ENCODE data around the gene ZFPL1. TPM values are rescaled to one million over a fixed set of nuclear protein-coding genes. Genes with fewer than 3 reads are reported as not detected.

ZFPL1 gene
- total RNA-seq, 3 donors from 2014 or later (not counting 1 experiment from before 2014, with no cell fraction given) = 49.8 to 60.2 (median 50.8) TPM

DNA sequence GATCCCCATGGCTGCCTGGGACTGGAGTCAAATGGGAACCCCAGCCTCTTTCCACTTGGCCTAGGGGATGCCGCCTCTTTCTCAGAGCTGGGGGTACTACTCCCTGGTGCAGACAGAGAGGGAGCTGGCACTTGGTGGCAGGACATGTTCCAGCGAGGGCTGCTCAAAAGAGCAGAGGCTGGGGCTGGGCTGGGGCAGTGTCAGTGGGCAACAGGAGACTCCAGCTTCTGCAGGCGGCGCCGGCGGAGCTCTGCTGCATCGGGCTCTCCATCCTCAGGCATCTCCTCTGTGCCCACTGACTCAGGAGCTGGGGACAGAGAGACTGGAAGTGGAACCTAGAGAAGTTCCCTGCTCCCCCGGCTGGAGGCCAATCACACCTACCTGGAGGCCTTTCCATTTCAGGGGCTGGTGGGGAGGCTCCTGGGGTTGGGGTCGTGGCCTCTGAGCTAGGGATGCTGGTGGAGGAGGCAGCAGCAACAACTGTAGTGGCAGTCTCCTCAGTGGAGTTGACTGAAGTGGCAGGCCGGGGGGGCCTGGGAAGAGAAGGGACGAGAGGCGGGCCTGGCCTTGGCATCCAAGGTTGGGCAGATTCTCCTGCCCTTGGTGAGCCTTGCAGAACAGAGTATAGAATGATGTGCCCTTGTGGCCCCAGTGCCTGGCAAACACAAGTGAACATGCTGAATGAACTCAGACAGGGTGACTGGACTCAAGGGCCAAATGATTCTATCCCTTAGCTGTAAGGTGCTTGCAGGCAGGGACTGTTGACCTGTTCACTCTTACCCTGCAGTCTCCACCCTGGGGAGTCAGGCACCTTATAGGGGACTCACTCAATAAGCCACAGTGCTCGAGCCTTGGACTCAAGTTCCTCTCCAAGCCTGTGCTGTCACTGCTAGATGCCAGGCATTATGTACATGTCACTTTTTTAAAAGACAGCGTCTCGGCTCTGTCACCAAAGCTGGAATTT, 44.4 kb downstream of the ZFPL1 start:
- no peak overlapping the region for H3K4me3 ChIP-seq (ENCODE audit: low read length)
- H3K9me3 Mint-ChIP-seq = no peaks in the 10 kb centered on the region

DNA sequence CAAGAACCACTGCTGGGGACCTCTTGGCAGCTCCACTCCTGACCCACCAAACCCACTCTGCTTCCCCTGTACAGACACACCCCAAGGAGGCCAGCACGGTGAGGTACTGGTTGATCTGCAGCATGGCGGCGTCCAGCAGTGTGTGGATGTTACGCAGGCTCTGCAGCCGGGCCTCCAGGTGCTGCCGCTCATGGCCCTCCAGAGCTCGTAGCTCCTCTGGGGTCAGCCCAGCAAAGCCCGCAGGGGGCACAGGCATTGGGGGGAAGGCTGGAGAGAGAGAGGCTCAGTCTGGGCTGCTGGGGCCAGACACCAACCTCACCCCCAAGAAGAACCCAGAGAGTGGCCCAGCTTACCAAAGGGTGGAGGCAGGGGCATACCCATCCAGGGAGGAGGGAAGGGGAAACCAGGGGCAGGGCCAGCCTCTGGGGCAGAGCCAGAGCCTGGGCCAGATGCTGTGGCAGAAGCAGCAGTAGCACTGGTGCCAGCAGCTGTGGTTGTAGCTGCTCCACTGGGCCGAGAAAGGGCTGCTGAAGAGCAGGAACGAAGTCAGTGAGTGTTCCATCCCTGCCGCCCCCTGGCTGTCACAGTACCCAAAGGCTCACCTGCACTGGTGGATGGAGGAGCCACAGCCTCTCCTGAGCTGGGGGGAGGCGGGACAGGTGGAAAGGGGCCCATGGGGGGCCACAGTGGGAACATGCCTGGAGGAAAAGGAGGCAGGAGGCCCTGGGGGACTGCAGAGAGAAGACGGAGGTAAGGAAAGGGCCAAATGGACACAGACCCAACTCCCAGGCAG, 45.8 kb downstream of the ZFPL1 start:
- Histone ChIP-seq H3K27me3 (ENCODE audit: control insufficient read depth, insufficient read depth, low read length) (no peaks in the 10 kb centered on the region), H3K4me3 (ENCODE audit: low read length) (no peak overlapping the region), H3K36me3 (ENCODE audit: control insufficient read depth, insufficient read depth, low read length) (peaks cover 76% of the 10 kb centered on the region), H3K4me1 (ENCODE audit: control insufficient read depth, insufficient read depth, low read length) (peaks cover 42% of the 10 kb centered on the region), H3K9me3 (ENCODE audit: control insufficient read depth, insufficient read depth, low read length) (no peaks in the 10 kb centered on the region), H3K27ac (ENCODE audit: low read length) (no peak overlapping the region)
- Mint-ChIP-seq H3K27me3 (ENCODE audit: low read depth in 2 of 2) (no peaks in the 10 kb centered on the region), H3K27ac (no peak overlapping the region), H3K36me3 (no peaks in the 10 kb centered on the region), H3K4me1 (peaks cover 14 to 34% of the 10 kb centered on the region in 2 donors), H3K4me3 (no peak overlapping the region), H3K9me3 (no peaks in the 10 kb centered on the region)
- 85% methylated on average over 12 of the region's 13 CpGs for WGBS (ENCODE audit: insufficient coverage)
- DNase-seq (peak in 1 of 2 donors; percentile 6), ATAC-seq (no peak)
- intact Hi-C loops (cut with micrococcal nuclease) = no loop called here
- TF ChIP-seq, protein P1, sequence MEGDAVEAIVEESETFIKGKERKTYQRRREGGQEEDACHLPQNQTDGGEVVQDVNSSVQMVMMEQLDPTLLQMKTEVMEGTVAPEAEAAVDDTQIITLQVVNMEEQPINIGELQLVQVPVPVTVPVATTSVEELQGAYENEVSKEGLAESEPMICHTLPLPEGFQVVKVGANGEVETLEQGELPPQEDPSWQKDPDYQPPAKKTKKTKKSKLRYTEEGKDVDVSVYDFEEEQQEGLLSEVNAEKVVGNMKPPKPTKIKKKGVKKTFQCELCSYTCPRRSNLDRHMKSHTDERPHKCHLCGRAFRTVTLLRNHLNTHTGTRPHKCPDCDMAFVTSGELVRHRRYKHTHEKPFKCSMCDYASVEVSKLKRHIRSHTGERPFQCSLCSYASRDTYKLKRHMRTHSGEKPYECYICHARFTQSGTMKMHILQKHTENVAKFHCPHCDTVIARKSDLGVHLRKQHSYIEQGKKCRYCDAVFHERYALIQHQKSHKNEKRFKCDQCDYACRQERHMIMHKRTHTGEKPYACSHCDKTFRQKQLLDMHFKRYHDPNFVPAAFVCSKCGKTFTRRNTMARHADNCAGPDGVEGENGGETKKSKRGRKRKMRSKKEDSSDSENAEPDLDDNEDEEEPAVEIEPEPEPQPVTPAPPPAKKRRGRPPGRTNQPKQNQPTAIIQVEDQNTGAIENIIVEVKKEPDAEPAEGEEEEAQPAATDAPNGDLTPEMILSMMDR (IDR thresholded peaks at IDR 0.05) = no peak

More for the DNA sequence above, 44.4 kb downstream of the ZFPL1 start:
- DNase-seq = no peak
- peaks cover 81% of the 10 kb centered on the region for H3K36me3 ChIP-seq (ENCODE audit: control insufficient read depth, insufficient read depth, low read length)
- intact Hi-C loops (cut with micrococcal nuclease) = no loop called here
- Mint-ChIP-seq H3K4me3 (no peak overlapping the region), H3K36me3 (no peaks in the 10 kb centered on the region), H3K27ac (peak overlapping the region in 1 of 2 donors; percentile 36), H3K27me3 (ENCODE audit: low read depth in 2 of 2) (no peaks in the 10 kb centered on the region), H3K4me1 (peaks cover 9 to 20% of the 10 kb centered on the region in 2 donors)
- no peak for ATAC-seq
- no peaks in the 10 kb centered on the region for H3K27me3 ChIP-seq (ENCODE audit: control insufficient read depth, insufficient read depth, low read length)
- WGBS (ENCODE audit: insufficient coverage) = 94% methylated on average over 15 of the region's 15 CpGs
- TF ChIP-seq, protein P1 (IDR thresholded peaks at IDR 0.05) = no peak
- peaks cover 36% of the 10 kb centered on the region for H3K4me1 ChIP-seq (ENCODE audit: control insufficient read depth, insufficient read depth, low read length)
- H3K9me3 ChIP-seq (ENCODE audit: control insufficient read depth, insufficient read depth, low read length) = no peaks in the 10 kb centered on the region
- no peak overlapping the region for H3K27ac ChIP-seq (ENCODE audit: low read length)

DNA sequence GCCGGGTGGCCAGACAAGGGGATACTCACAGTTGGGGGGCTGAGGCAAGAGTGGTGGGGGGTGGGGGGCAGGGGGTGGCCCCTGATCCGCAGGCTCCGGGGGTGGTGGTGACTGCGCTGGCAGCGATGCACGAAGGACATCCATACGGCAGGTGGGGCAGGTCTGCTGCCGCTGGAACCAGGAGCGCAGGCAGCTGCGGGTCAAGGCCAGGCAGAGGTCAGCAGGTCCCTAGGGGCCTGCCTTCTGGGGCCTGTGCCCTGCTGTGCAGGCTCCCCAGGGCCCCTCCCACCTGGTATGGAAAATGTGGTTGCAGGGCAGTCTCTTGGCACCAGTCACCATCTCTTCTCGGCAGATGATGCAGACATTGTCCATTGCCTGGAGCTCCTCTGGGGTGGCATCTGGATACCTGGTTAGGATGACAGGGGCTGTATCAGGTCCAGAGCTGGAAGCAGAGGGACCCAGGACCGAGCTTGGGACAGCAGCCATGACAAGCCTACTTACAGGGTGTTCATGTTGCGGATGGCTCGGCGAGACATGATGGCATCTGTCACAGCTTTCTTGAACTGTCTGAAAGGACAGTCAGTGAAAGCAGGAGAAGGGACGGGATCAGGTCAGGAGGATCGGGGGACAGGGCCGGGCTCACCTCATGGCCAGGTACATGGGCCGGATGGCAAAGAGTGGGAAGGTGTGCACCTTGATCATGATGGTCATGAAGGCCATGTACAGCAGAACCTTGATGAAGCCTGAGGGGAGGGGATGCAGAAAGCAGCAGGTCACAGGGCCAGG, 46.8 kb downstream of the ZFPL1 start:
- Mint-ChIP-seq H3K27me3 (ENCODE audit: low read depth in 2 of 2) (no peaks in the 10 kb centered on the region), H3K4me1 (peaks cover 23 to 43% of the 10 kb centered on the region in 2 donors), H3K9me3 (no peaks in the 10 kb centered on the region), H3K27ac (peak overlapping the region in 1 of 2 donors; percentile 30), H3K36me3 (no peaks in the 10 kb centered on the region), H3K4me3 (no peak overlapping the region)
- DNase-seq (no peak), ATAC-seq (no peak)
- H3K27me3 ChIP-seq (ENCODE audit: control insufficient read depth, insufficient read depth, low read length) = no peaks in the 10 kb centered on the region
- intact Hi-C loops (cut with micrococcal nuclease) = no loop called here
- H3K36me3 ChIP-seq (ENCODE audit: control insufficient read depth, insufficient read depth, low read length) = peaks cover 66% of the 10 kb centered on the region
- H3K4me1 ChIP-seq (ENCODE audit: control insufficient read depth, insufficient read depth, low read length) = peaks cover 50% of the 10 kb centered on the region
- H3K27ac ChIP-seq (ENCODE audit: low read length) = no peak overlapping the region
- TF ChIP-seq, protein P1 (IDR thresholded peaks at IDR 0.05) = no peak
- 83% methylated on average over 19 of the region's 19 CpGs for WGBS (ENCODE audit: insufficient coverage)
- no peaks in the 10 kb centered on the region for H3K9me3 ChIP-seq (ENCODE audit: control insufficient read depth, insufficient read depth, low read length)
- H3K4me3 ChIP-seq (ENCODE audit: low read length) = no peak overlapping the region
